ENCODE data around the gene CT45A6.
"Not testable (repeated sequence)": the region's sequence is repeated elsewhere in the genome, so short reads cannot be mapped to it uniquely, and the experiment has no call there.

CT45A6 gene

GRCh38 chrX:135802687-135803086 is at the start of gene CT45A6:
Gene CT45A6 (minus strand): TSS chrX:135802787. CDS start chrX:135798993, 3,794 bp downstream.
- DNase-seq (ENCODE audit: low read depth), result not testable (repeated sequence)

GRCh38 chrX:135837180-135837579 is 34.6 kb upstream of the CT45A6 start, which contains the start of gene CT45A7:
Gene CT45A7 (minus strand): TSS chrX:135837280. CDS start chrX:135833533, 3,747 bp downstream.
- DNase-seq (ENCODE audit: low read depth), result not testable (repeated sequence)

GRCh38 chrX:135819912-135820311 is 17.3 kb upstream of the CT45A6 start, which contains the start of gene CT45A2:
Gene CT45A2 (minus strand): TSS chrX:135820012. CDS start chrX:135816265, 3,747 bp downstream.
- DNase-seq (ENCODE audit: low read depth), result not testable (repeated sequence)

- DNase-seq (ENCODE audit: low read depth), result not testable (repeated sequence)
These were observed 17.2 kb downstream of the CT45A6 start, which contains the start of gene CT45A5 for GRCh38 chrX:135785403-135785802. Gene CT45A5 (minus strand): TSS chrX:135785503. CDS start chrX:135781729, 3,774 bp downstream.

GRCh38 chrX:135768091-135768490 is 34.5 kb downstream of the CT45A6 start, which contains the start of gene CT45A3:
Gene CT45A3 (minus strand): TSS chrX:135768191. CDS start chrX:135764444, 3,747 bp downstream.
- not testable (repeated sequence) for DNase-seq (ENCODE audit: low read depth)

- not testable (repeated sequence) for DNase-seq (ENCODE audit: low read depth)
These were observed 57.8 kb downstream of the CT45A6 start for GRCh38 chrX:135744739-135745138.
